ENCODE measurements around the gene B4GALT4. TPM values are rescaled to one million over a fixed set of nuclear protein-coding genes. Genes with fewer than 3 reads are reported as not detected.
A peak's percentile ranks its signal among the peaks of the same experiment; 100 is the strongest.

B4GALT4 gene
- total RNA-seq, 1 experiment from 2014 or later, result 46.5 TPM

GRCh38 chr3:119173325-119173724 is 67.4 kb downstream of the B4GALT4 start, which contains the start of gene UPK1B:
TSS of gene UPK1B (plus strand) at chr3:119173598. CDS start at chr3:119186742, 13,144 bp downstream.
- H3K4me3 Mint-ChIP-seq, result no peak within 1 kb of the TSS
- H3K4me2 ChIP-seq (ENCODE audit: insufficient read depth, insufficient read length, low read length), result no peak within 1 kb of the TSS

More at GRCh38 chr3:119173325-119173724, 67.4 kb downstream of the B4GALT4 start, which contains the start of gene UPK1B:
- Mint-ChIP-seq H3K36me3 (ENCODE audit: insufficient read depth in 1 of 3, low read depth in 3 of 3) (no peaks in the 10 kb centered on the region), H3K27me3 (ENCODE audit: low read depth) (peaks cover 16% of the 10 kb centered on the region), H3K4me1 (peaks cover 7 to 8% of the 10 kb centered on the region in 2 experiments), H3K27ac (no peak within 1 kb of the TSS), H3K9me3 (peaks cover 0 to 3% of the 10 kb centered on the region in 2 experiments; a peak in 3 of 5 replicates)
- Histone ChIP-seq H3K27me3 (ENCODE audit: insufficient read depth, low read length) (no peaks in the 10 kb centered on the region), H3K14ac (ENCODE audit: insufficient read depth, low read length) (no peak within 1 kb of the TSS), H3K9ac (ENCODE audit: extremely low read depth, insufficient read length, low read length) (no peak within 1 kb of the TSS), H2BK15ac (ENCODE audit: low read depth, low read length) (no peak within 1 kb of the TSS), H3K4me1 (ENCODE audit: insufficient read depth, low read length) (no peaks in the 10 kb centered on the region), H3K23ac (ENCODE audit: insufficient read length, low read depth, low read length) (no peak within 1 kb of the TSS), H3K4ac (ENCODE audit: low read depth, low read length) (no peak within 1 kb of the TSS), H3K79me1 (ENCODE audit: insufficient read depth, low read depth, low read length, poor library complexity, severe bottlenecking) (no peaks in the 10 kb centered on the region), H3K23me2 (ENCODE audit: insufficient read length, low read depth, low read length, poor library complexity, severe bottlenecking) (no peaks in the 10 kb centered on the region), H2BK20ac (ENCODE audit: low read depth, low read length, poor library complexity, severe bottlenecking) (no peak within 1 kb of the TSS), H3K9me3 (ENCODE audit: control insufficient read depth, low read depth, low read length) (no peaks in the 10 kb centered on the region), H2BK5ac (ENCODE audit: insufficient read length, low read length) (no peak within 1 kb of the TSS), H3K18ac (ENCODE audit: insufficient read length, low read depth, low read length) (no peak within 1 kb of the TSS), H3K79me2 (ENCODE audit: insufficient read depth, low read length) (no peaks in the 10 kb centered on the region), H3T11ph (ENCODE audit: low read length) (no peak within 1 kb of the TSS), H4K91ac (ENCODE audit: insufficient read length, low read depth, low read length) (no peak within 1 kb of the TSS), H2BK120ac (ENCODE audit: low read depth, low read length, poor library complexity, severe bottlenecking) (no peak within 1 kb of the TSS), H3K27ac (ENCODE audit: insufficient read length, low read depth, low read length) (no peak within 1 kb of the TSS), H4K20me1 (ENCODE audit: control insufficient read depth, insufficient read depth, insufficient read length) (no peaks in the 10 kb centered on the region), H4K5ac (ENCODE audit: insufficient read length, low read depth, low read length) (no peak within 1 kb of the TSS), H2AK5ac (ENCODE audit: insufficient read length, low read length) (no peak within 1 kb of the TSS), H2BK12ac (ENCODE audit: insufficient read length, low read depth, low read length) (no peak within 1 kb of the TSS), H3K56ac (ENCODE audit: insufficient read length, low read depth, low read length) (no peak within 1 kb of the TSS), H4K8ac (replicated peaks; ENCODE audit: insufficient read length, low read depth, low read length) (no peak within 1 kb of the TSS), H2AFZ (ENCODE audit: low read length) (no peak within 1 kb of the TSS)
- DNase-seq, result peak; percentile 82
- WGBS (ENCODE audit: extremely low coverage, insufficient read length, low lambda C conversion rate), result no CpG with 5 or more reads among the region's 13 CpGs
- no peak for TF ChIP-seq CTCF (conservative IDR thresholded peaks at IDR 0.05)
